ENCODE measurements around the gene MTPN. TPM values are rescaled to one million over a fixed set of nuclear protein-coding genes. Genes with fewer than 3 reads are reported as not detected.
A peak's percentile ranks its signal among the peaks of the same experiment; 100 is the strongest.

MTPN gene
- total RNA-seq, 6 experiments from 2014 or later = 31.6 to 42.3 (median 39.5) TPM

DNA sequence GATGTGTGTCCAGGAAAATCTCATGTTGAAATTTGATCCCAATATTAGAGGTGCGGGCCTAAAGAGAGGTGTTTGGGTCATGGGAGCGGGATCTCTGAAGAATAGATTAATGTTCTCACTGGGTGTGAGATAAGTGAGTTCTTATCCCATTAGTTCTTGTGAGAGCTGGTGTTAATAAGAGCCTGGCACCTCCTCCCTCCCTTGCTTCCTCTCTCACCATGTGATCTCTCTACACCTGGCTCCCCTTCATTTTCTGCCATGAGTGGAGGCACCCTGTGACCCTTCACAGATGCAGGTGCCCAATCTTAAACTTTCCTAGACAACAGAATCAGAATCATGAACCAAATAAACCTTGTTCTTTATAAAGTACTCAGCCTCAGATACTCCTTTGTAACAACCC lies 19.5 kb downstream of the MTPN start:
- Histone ChIP-seq H3K27me3 (no peaks in the 10 kb centered on the region), H3K4me3 (no peak overlapping the region), H3K4me1 (no peaks in the 10 kb centered on the region), H3K9me3 (no peaks in the 10 kb centered on the region), H3K27ac (no peak overlapping the region), H3K36me3 (no peaks in the 10 kb centered on the region)
- TF ChIP-seq, protein P1, sequence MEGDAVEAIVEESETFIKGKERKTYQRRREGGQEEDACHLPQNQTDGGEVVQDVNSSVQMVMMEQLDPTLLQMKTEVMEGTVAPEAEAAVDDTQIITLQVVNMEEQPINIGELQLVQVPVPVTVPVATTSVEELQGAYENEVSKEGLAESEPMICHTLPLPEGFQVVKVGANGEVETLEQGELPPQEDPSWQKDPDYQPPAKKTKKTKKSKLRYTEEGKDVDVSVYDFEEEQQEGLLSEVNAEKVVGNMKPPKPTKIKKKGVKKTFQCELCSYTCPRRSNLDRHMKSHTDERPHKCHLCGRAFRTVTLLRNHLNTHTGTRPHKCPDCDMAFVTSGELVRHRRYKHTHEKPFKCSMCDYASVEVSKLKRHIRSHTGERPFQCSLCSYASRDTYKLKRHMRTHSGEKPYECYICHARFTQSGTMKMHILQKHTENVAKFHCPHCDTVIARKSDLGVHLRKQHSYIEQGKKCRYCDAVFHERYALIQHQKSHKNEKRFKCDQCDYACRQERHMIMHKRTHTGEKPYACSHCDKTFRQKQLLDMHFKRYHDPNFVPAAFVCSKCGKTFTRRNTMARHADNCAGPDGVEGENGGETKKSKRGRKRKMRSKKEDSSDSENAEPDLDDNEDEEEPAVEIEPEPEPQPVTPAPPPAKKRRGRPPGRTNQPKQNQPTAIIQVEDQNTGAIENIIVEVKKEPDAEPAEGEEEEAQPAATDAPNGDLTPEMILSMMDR (IDR thresholded peaks at IDR 0.05) = no peak
- no peak for TF ChIP-seq POLR2A (IDR thresholded peaks at IDR 0.05)
- intact Hi-C loops (cut with DNase I) = no loop called here
- no CpG with 5 or more reads among the region's 2 CpGs for WGBS (ENCODE audit: insufficient coverage, low coverage, low lambda C conversion rate, missing lambda C conversion rate)
- no peak for DNase-seq
- no peak for ATAC-seq

DNA sequence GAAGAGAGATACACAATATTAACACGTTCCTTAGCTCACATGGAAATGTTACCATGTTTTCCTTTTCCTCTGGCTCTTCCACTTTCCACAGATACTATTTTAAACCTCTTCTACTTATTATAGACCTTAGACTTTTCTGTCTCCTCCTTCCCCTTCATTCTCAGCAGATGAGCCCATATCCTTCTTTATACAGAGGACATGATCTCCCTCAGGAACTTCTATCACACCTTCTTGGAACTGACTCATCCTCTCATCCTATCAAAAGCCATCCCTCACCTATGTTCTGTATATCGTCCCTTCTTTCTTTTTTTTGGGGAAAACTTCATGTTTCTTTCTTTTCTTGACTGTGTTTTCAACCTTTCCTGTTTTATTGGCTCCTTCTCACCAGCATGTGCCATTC lies 20.8 kb downstream of the MTPN start:
- Histone ChIP-seq H3K9me3 (no peaks in the 10 kb centered on the region), H3K36me3 (no peaks in the 10 kb centered on the region), H3K27me3 (no peaks in the 10 kb centered on the region), H3K4me1 (no peaks in the 10 kb centered on the region), H3K4me3 (no peak overlapping the region), H3K27ac (no peak overlapping the region)
- 100% methylated on average over 2 of the region's 2 CpGs for WGBS (ENCODE audit: insufficient coverage, low coverage, low lambda C conversion rate, missing lambda C conversion rate)
- DNase-seq (no peak), ATAC-seq (no peak)
- no peak for TF ChIP-seq POLR2A (IDR thresholded peaks at IDR 0.05)
- TF ChIP-seq, protein P1 (IDR thresholded peaks at IDR 0.05) = no peak
- intact Hi-C loops (cut with DNase I) = no loop called here

DNA sequence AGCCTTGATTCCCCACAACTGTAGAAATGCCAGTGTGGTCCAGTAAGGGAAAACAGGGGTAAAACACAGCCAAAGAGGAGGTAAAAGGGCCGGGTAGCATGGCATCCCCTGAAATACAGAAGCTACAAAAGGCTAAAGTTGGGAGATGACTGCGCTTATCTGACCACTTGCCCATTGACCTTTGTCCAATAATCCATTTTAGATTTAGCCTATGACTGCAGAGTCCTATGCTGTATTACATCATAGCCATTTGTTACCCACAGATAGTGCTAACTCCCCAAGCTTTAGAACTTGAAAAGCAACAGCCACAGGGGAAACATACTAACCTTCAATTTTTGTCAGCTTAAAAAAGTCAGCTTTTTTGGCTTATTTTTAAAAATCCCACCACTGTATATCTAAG lies 26.2 kb downstream of the MTPN start:
- no peak for TF ChIP-seq POLR2A (IDR thresholded peaks at IDR 0.05)
- TF ChIP-seq, protein P1 (IDR thresholded peaks at IDR 0.05) = no peak
- intact Hi-C loops (cut with DNase I) = no loop called here
- Histone ChIP-seq H3K9me3 (no peaks in the 10 kb centered on the region), H3K27me3 (no peaks in the 10 kb centered on the region), H3K36me3 (peaks cover 0 to 14% (median 0%) of the 10 kb centered on the region in 4 donors), H3K4me3 (no peak overlapping the region), H3K4me1 (no peaks in the 10 kb centered on the region), H3K27ac (no peak overlapping the region)
- ATAC-seq = peak; percentile 47 to 78 (median 58)
- DNase-seq = no peak
- 75% methylated on average over 2 of the region's 2 CpGs for WGBS (ENCODE audit: insufficient coverage, low coverage, low lambda C conversion rate, missing lambda C conversion rate)

DNA sequence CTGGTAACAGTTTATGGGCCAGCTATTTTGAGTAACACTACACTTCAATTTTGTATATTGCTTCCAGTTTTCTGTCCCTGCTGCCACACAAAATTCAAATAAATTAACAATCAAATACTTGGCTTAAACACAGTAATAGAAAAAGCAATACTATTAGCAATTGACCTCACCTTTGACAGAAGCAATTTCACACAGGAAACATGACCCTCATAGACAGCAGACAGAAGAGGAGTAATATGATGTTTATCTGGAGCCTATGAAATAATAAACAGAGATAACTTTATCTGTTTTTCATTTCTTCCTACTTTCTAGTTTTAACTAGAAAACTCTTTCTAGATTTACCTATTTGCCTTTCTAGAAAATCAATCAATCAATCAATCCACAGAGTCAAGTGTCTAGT lies 26.7 kb downstream of the MTPN start:
- no peak for TF ChIP-seq POLR2A (IDR thresholded peaks at IDR 0.05)
- TF ChIP-seq, protein P1 (IDR thresholded peaks at IDR 0.05) = no peak
- DNase-seq (no peak), ATAC-seq (no peak)
- H3K27ac ChIP-seq = no peak overlapping the region
- H3K4me1 ChIP-seq = no peaks in the 10 kb centered on the region
- H3K27me3 ChIP-seq = no peaks in the 10 kb centered on the region
- H3K36me3 ChIP-seq = peaks cover 0 to 14% (median 0%) of the 10 kb centered on the region in 4 donors
- no peak overlapping the region for H3K4me3 ChIP-seq
- intact Hi-C loops (cut with DNase I) = no loop called here
- no peaks in the 10 kb centered on the region for H3K9me3 ChIP-seq
